Caco-2 (cell line): ENCODE data around the gene IRF2BP1. TPM values are rescaled to one million over a fixed set of nuclear protein-coding genes. Genes with fewer than 3 reads are reported as not detected.

Source experiments
- BruUV-seq: library from RNA; stranded (reverse); fragments of 400-500 nt; replicated peaks from 2 replicates; lab custom pipeline; 2021; lab: Mats Ljungman, UMichigan
- CTCF ChIA-PET: fragments of 300-600 bp; sonication (Branson Sonifier 250); formaldehyde crosslinking; loops from one replicate; lab custom pipeline; 2022; ENCODE audit warnings: antibody characterized with exemption; lab: Charles Lee
- POLR2A ChIA-PET: fragments of 300-600 bp; sonication (Branson Sonifier 250); formaldehyde crosslinking; loops from one replicate; lab custom pipeline; 2022; ENCODE audit warnings: antibody characterized with exemption; lab: Charles Lee
- DNase-seq, 2 experiments: peaks; one replicate each; pipeline versions ENCODE4 v3.0.0 to v3.0.0-alpha.2; 2020 to 2022
- H3K27me3 ChIP-seq: replicated peaks from 2 replicates; pipeline ENCODE4 v1.6.0; 2011; ENCODE audit warnings: low read length; ENCODE audit not compliant: control insufficient read depth, insufficient read depth
- H3K36me3 ChIP-seq: 2 replicates; pipeline ENCODE4 v1.5.1; 2011; ENCODE audit warnings: low read length; ENCODE audit not compliant: control insufficient read depth, insufficient read depth
- H3K4me1 ChIP-seq: fragments of 250-450 bp; sonication (Bioruptor Pico); 2 replicates; pipeline ENCODE4 v1.5.1; 2020; ENCODE audit warnings: mild to moderate bottlenecking
- H3K4me3 ChIP-seq: 2 replicates; pipeline ENCODE4 v1.5.1; 2011; ENCODE audit warnings: low read depth, mild to moderate bottlenecking, control low read depth, low read length
- H3K9me3 ChIP-seq: fragments of 250-450 bp; sonication (Bioruptor Pico); 2 replicates; pipeline ENCODE4 v1.5.1; 2020; ENCODE audit warnings: mild to moderate bottlenecking, moderate library complexity
- H3K27ac Mint-ChIP-seq: one replicate; pipeline ENCODE4 v1.8.0; 2022; ENCODE audit warnings: mixed read lengths; ENCODE audit not compliant: unreplicated experiment
- H3K27me3 Mint-ChIP-seq: one replicate; pipeline ENCODE4 v1.8.0; 2022; ENCODE audit warnings: mixed read lengths; ENCODE audit not compliant: insufficient read depth, unreplicated experiment
- H3K36me3 Mint-ChIP-seq: one replicate; pipeline ENCODE4 v1.8.0; 2022; ENCODE audit warnings: mild to moderate bottlenecking, mixed read lengths; ENCODE audit not compliant: insufficient read depth, unreplicated experiment
- H3K4me1 Mint-ChIP-seq: one replicate; pipeline ENCODE4 v1.8.0; 2022; ENCODE audit warnings: low read depth, mixed read lengths; ENCODE audit not compliant: unreplicated experiment
- H3K4me3 Mint-ChIP-seq: one replicate; pipeline ENCODE4 v1.8.0; 2022; ENCODE audit warnings: mild to moderate bottlenecking, moderate library complexity, mixed read lengths; ENCODE audit not compliant: unreplicated experiment
- H3K9me3 Mint-ChIP-seq: one replicate; pipeline ENCODE4 v1.8.0; 2022; ENCODE audit warnings: mixed read lengths; ENCODE audit not compliant: unreplicated experiment
- CTCF ChIP-seq, 2 experiments: fragments of 200-600 bp in 1 of 2; IDR thresholded peaks; 1 replicate in 1 of 2; 2 replicates in 1 of 2; pipeline versions ENCODE4 v1.5.1 to v1.8.0; 2011 to 2022; ENCODE audit warnings: antibody characterized with exemption in 1 of 2, control low read depth in 1 of 2, inconsistent platforms in 1 of 2, low read depth in 1 of 2, low read length in 1 of 2, mild to moderate bottlenecking in 1 of 2, moderate library complexity in 1 of 2; ENCODE audit not compliant: insufficient read depth in 1 of 2, severe bottlenecking in 1 of 2, unreplicated experiment in 1 of 2
- intact Hi-C: fragments of 100-400 bp; cut with micrococcal nuclease; formaldehyde crosslinking; loops from one replicate; pipeline ENCODE4 v1.10.0; 2022; ENCODE audit not compliant: unreplicated experiment
- total RNA-seq: library from RNA; stranded (reverse); gene quantifications from 2 replicates; pipeline ENCODE4 v1.2.3, GENCODE V29; 2022

Gene IRF2BP1
- total RNA-seq, 1 experiment from 2014 or later = 27.6 TPM

GRCh38 chr19:45905011-45905410, 19.1 kb upstream of the IRF2BP1 start:
- ChIA-PET POLR2A (no interaction called here), CTCF (no interaction called here)
- Histone ChIP-seq H3K9me3 (no peaks in the 10 kb centered on the region), H3K4me3 (no peak overlapping the region), H3K4me1 (peaks cover 5% of the 10 kb centered on the region), H3K27me3 (no peaks in the 10 kb centered on the region), H3K36me3 (peaks cover 2% of the 10 kb centered on the region; the same call in 1 of the 2 replicates)
- no peak for DNase-seq
- H3K4me1 Mint-ChIP-seq = no peaks in the 10 kb centered on the region
- H3K4me3 Mint-ChIP-seq = no peak overlapping the region
- intact Hi-C loops = no loop called here
- H3K27ac Mint-ChIP-seq = no peak overlapping the region
- no peaks in the 10 kb centered on the region for H3K9me3 Mint-ChIP-seq
- no peaks in the 10 kb centered on the region for H3K27me3 Mint-ChIP-seq
- BruUV-seq = no TSS peak
- TF ChIP-seq CTCF (IDR thresholded peaks at IDR 0.05; ENCODE audit: insufficient read depth in 1 of 2, low read depth in 1 of 2, low read length in 1 of 2, severe bottlenecking in 1 of 2, unreplicated experiment in 1 of 2) = no peak
- peaks cover 23% of the 10 kb centered on the region for H3K36me3 Mint-ChIP-seq

GRCh38 chr19:45902651-45903625, 17.0 kb upstream of the IRF2BP1 start:
- POLR2A ChIA-PET = interaction anchor here (1.0 to 2.9 kb wide), 6 partner anchors 17 to 92 kb away, joined by 4 to 19 read pairs (median 8); partner anchors contain the start of genes CCDC61, FOXA3 and IRF2BP1
- Histone ChIP-seq H3K9me3 (no peaks in the 10 kb centered on the region), H3K4me1 (peaks cover 5% of the 10 kb centered on the region), H3K27me3 (no peaks in the 10 kb centered on the region), H3K4me3 (peak overlapping the region; percentile 92), H3K36me3 (peaks cover 3% of the 10 kb centered on the region; the same call in 1 of the 2 replicates)
- Mint-ChIP-seq H3K27ac (peak overlapping the region; percentile 65), H3K4me3 (peak overlapping the region; percentile 80), H3K27me3 (no peaks in the 10 kb centered on the region), H3K9me3 (no peaks in the 10 kb centered on the region), H3K4me1 (no peaks in the 10 kb centered on the region), H3K36me3 (peaks cover 44% of the 10 kb centered on the region)
- CTCF ChIA-PET = interaction anchor here (0.6 to 3.4 kb wide), 9 partner anchors 13 to 529 kb away, joined by 3 to 18 read pairs (median 6); partner anchors contain the start of genes IRF2BP1, SIX5 and SYMPK
- intact Hi-C loops = loop anchor here (1.0 to 2.0 kb wide), 2 partner anchors 8 to 24 kb away; no protein-coding TSS in a partner anchor
- no peak for TF ChIP-seq CTCF (IDR thresholded peaks at IDR 0.05; ENCODE audit: insufficient read depth in 1 of 2, low read depth in 1 of 2, low read length in 1 of 2, severe bottlenecking in 1 of 2, unreplicated experiment in 1 of 2)
- BruUV-seq = no TSS peak
- peak; percentile 98 to 100 for DNase-seq
